ENCODE measurements around the gene YJU2. TPM values are rescaled to one million over a fixed set of nuclear protein-coding genes. Genes with fewer than 3 reads are reported as not detected.

YJU2 gene
- total RNA-seq, 1 donor from 2014 or later, result 8.7 TPM

GRCh38 chr19:4260613-4261191, 13.8 kb downstream of the YJU2 start:
- no peaks in the 10 kb centered on the region for H4K20me1 ChIP-seq (ENCODE audit: low read depth)
- Mint-ChIP-seq H3K4me3 (no peak overlapping the region), H3K36me3 (peaks cover 13% of the 10 kb centered on the region), H3K9me3 (no peaks in the 10 kb centered on the region), H3K27ac (no peak overlapping the region), H3K27me3 (ENCODE audit: insufficient read depth, low read depth) (peaks cover 4% of the 10 kb centered on the region), H3K4me1 (no peaks in the 10 kb centered on the region)
- H3F3A ChIP-seq (ENCODE audit: low read depth), result no peaks in the 10 kb centered on the region
- H3K36me3 ChIP-seq, result no peaks in the 10 kb centered on the region
- H3K79me2 ChIP-seq (ENCODE audit: low read depth), result no peaks in the 10 kb centered on the region
- no peaks in the 10 kb centered on the region for H3K27me3 ChIP-seq
- H3K4me1 ChIP-seq, result no peaks in the 10 kb centered on the region
- TF ChIP-seq CTCF (IDR thresholded peaks at IDR 0.05) (no peak), EZH2phosphoT487 (IDR thresholded peaks at IDR 0.05) (no peak), EZH2 (IDR thresholded peaks at IDR 0.05) (no peak)
- H3K9me3 ChIP-seq (ENCODE audit: low read depth), result no peaks in the 10 kb centered on the region
- no peak overlapping the region for H3K4me2 ChIP-seq
- H3K27ac ChIP-seq, result no peak overlapping the region
- no peak overlapping the region for H2AFZ ChIP-seq (replicated peaks)
- no peak for DNase-seq (ENCODE audit: low spot score)
- no peak overlapping the region for H3K4me3 ChIP-seq
- no peak overlapping the region for H3K9ac ChIP-seq

GRCh38 chr19:4264812-4265211, 17.9 kb downstream of the YJU2 start:
- no peak overlapping the region for H3K27ac Mint-ChIP-seq
- H3K27me3 Mint-ChIP-seq (ENCODE audit: insufficient read depth, low read depth), result peaks cover 6% of the 10 kb centered on the region
- H3K36me3 Mint-ChIP-seq, result peaks cover 3% of the 10 kb centered on the region
- H4K20me1 ChIP-seq (ENCODE audit: low read depth), result peaks cover 5% of the 10 kb centered on the region
- H3K27me3 ChIP-seq, result no peaks in the 10 kb centered on the region
- no peak overlapping the region for H3K27ac ChIP-seq
- H3K9ac ChIP-seq, result no peak overlapping the region
- no peaks in the 10 kb centered on the region for H3K79me2 ChIP-seq (ENCODE audit: low read depth)
- H3K36me3 ChIP-seq, result no peaks in the 10 kb centered on the region
- no peak overlapping the region for H3K4me3 ChIP-seq
- H2AFZ ChIP-seq (replicated peaks), result no peak overlapping the region
- H3K9me3 Mint-ChIP-seq, result no peaks in the 10 kb centered on the region
- no peak overlapping the region for H3K4me3 Mint-ChIP-seq
- peaks cover 6% of the 10 kb centered on the region for H3F3A ChIP-seq (ENCODE audit: low read depth)
- H3K9me3 ChIP-seq (ENCODE audit: low read depth), result no peaks in the 10 kb centered on the region
- H3K4me1 Mint-ChIP-seq, result peaks cover 4% of the 10 kb centered on the region
- H3K4me1 ChIP-seq, result no peaks in the 10 kb centered on the region
- DNase-seq (ENCODE audit: low spot score), result no peak
- no peak overlapping the region for H3K4me2 ChIP-seq
- TF ChIP-seq CTCF (IDR thresholded peaks at IDR 0.05) (no peak), EZH2phosphoT487 (IDR thresholded peaks at IDR 0.05) (no peak), EZH2 (IDR thresholded peaks at IDR 0.05) (no peak)

- Histone ChIP-seq H3K27ac (no peak overlapping the region), H3K36me3 (no peaks in the 10 kb centered on the region), H3F3A (ENCODE audit: low read depth) (peaks cover 6% of the 10 kb centered on the region), H3K9me3 (ENCODE audit: low read depth) (no peaks in the 10 kb centered on the region), H3K79me2 (ENCODE audit: low read depth) (no peaks in the 10 kb centered on the region), H3K9ac (no peak overlapping the region), H3K4me2 (no peak overlapping the region), H4K20me1 (ENCODE audit: low read depth) (peaks cover 5% of the 10 kb centered on the region), H3K4me3 (no peak overlapping the region), H2AFZ (replicated peaks) (no peak overlapping the region), H3K27me3 (no peaks in the 10 kb centered on the region), H3K4me1 (no peaks in the 10 kb centered on the region)
- DNase-seq (ENCODE audit: low spot score), result no peak
- Mint-ChIP-seq H3K4me3 (no peak overlapping the region), H3K27me3 (ENCODE audit: insufficient read depth, low read depth) (peaks cover 6% of the 10 kb centered on the region), H3K36me3 (no peaks in the 10 kb centered on the region), H3K27ac (no peak overlapping the region), H3K4me1 (peaks cover 4% of the 10 kb centered on the region), H3K9me3 (no peaks in the 10 kb centered on the region)
- no peak for TF ChIP-seq EZH2phosphoT487 (IDR thresholded peaks at IDR 0.05)
- no peak for TF ChIP-seq CTCF (IDR thresholded peaks at IDR 0.05)
- no peak for TF ChIP-seq EZH2 (IDR thresholded peaks at IDR 0.05)
Measured at GRCh38 chr19:4266253-4267000, 19.5 kb downstream of the YJU2 start.

Data from neural progenitor cell (in vitro differentiated cells).